B cell (primary cell): Measurements from ENCODE around the gene BAZ2B.

Source experiments
- CTCF ChIP-seq: fragments of 200-600 bp; IDR thresholded peaks from one replicate; pipeline ENCODE4 v1.8.0; 2022; ENCODE audit warnings: antibody characterized with exemption, mild to moderate bottlenecking
- EZH2 ChIP-seq: IDR thresholded peaks from 2 replicates; pipeline ENCODE4 v1.6.1; 2012; ENCODE audit warnings: borderline replicate concordance, low read depth, mild to moderate bottlenecking, moderate library complexity, low read length; ENCODE audit not compliant: insufficient read depth, poor library complexity, severe bottlenecking

GRCh38 chr2:159653962-159654361 lies 37.6 kb upstream of the BAZ2B start:
- TF ChIP-seq CTCF (no peak), EZH2 (no peak)
